Measurements from ENCODE around the gene GET4. TPM values are rescaled to one million over a fixed set of nuclear protein-coding genes. Genes with fewer than 3 reads are reported as not detected.

GET4 gene
- total and polyA plus RNA-seq, 12 donors, result 38.3 to 190 (median 69.4) TPM

DNA sequence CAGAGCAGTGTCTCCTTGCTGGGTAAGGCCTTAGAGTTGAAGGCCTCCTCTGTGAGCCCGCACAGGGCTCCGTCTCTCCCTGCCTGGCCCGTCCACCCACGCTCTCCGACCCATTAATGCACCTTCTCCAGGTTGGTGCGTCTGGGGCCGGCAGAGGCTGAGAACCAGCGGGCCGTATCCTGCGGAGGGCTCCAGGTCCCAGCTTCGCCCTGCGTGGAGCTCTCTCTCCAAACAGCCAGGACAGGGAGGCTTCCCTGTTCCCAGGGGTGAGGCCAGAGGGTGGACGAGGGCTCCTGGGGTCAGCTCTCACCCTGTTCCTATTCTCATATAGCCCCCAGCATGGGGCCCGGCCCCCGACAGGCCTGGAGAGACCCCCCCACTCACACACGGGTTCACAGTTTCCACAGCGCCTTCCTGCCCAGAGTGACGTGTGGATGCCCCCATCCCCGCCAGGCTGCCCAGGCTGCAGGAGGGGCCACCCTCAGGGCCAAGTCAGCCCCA is 34.6 kb downstream of the GET4 start:
- intact Hi-C loops (cut with DNase I), result no loop called here
- Histone ChIP-seq H3K36me3 (replicated peaks in 1 of 2) (no peaks in the 10 kb centered on the region), H3K9me3 (replicated peaks in 1 of 3) (no peaks in the 10 kb centered on the region), H3K27me3 (no peaks in the 10 kb centered on the region), H3K4me3 (no peak overlapping the region), H3K4me1 (replicated peaks in 1 of 2) (peaks cover 0 to 4% of the 10 kb centered on the region in 2 donors), H3K27ac (no peak overlapping the region)
- WGBS, 4 donors, result 82 to 94% (median 85%) methylated on average over 12 to 19 of the region's 19 CpGs
- no peak for DNase-seq
- TF ChIP-seq, protein P1, sequence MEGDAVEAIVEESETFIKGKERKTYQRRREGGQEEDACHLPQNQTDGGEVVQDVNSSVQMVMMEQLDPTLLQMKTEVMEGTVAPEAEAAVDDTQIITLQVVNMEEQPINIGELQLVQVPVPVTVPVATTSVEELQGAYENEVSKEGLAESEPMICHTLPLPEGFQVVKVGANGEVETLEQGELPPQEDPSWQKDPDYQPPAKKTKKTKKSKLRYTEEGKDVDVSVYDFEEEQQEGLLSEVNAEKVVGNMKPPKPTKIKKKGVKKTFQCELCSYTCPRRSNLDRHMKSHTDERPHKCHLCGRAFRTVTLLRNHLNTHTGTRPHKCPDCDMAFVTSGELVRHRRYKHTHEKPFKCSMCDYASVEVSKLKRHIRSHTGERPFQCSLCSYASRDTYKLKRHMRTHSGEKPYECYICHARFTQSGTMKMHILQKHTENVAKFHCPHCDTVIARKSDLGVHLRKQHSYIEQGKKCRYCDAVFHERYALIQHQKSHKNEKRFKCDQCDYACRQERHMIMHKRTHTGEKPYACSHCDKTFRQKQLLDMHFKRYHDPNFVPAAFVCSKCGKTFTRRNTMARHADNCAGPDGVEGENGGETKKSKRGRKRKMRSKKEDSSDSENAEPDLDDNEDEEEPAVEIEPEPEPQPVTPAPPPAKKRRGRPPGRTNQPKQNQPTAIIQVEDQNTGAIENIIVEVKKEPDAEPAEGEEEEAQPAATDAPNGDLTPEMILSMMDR (IDR thresholded peaks at IDR 0.05), result no peak
- TF ChIP-seq POLR2A (IDR thresholded peaks at IDR 0.05), result no peak

DNA sequence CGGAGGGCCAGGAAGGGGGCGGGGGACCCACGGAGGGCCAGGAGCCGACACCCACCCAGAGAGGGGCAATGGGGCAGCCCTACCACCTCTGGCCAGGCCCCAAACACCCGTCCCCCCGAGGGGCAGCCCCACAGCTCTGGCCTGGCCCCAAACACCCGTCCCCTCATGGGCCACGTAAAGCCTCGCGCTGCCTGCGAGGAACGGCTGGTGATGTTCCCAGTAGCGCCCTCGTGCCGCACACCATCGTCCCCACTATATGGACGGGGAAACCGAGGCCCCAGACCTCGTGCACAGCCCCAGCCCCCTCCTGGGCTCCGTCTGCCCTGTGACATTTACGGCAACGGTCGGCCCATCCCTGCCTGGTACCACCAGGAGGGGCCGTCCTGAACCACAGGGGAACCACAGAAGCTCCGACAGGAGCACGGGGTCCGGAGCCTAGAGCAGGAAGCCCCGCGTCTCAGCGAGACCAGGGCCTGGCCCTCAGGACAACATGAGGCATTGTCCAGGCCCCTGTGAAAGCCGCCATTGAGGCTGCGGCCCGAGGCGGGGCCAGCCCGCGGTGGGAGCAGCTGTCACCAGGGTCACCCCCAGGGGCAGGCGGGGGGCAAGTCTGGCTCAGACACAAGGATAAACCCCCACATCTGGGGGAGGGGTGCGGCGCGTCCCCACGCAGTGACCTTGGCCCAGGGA is 35.6 kb downstream of the GET4 start:
- intact Hi-C loops (cut with DNase I), result no loop called here
- no peaks in the 10 kb centered on the region for H3K36me3 ChIP-seq (replicated peaks in 1 of 2)
- TF ChIP-seq POLR2A (IDR thresholded peaks at IDR 0.05), result no peak
- TF ChIP-seq, protein P1 (IDR thresholded peaks at IDR 0.05), result no peak
- 73 to 88% (median 80%) methylated on average over 3 to 40 of the region's 41 CpGs for WGBS, 4 donors
- no peak for DNase-seq
- peaks cover 0 to 4% of the 10 kb centered on the region in 2 donors for H3K4me1 ChIP-seq (replicated peaks in 1 of 2)
- no peaks in the 10 kb centered on the region for H3K9me3 ChIP-seq (replicated peaks in 1 of 3)
- no peaks in the 10 kb centered on the region for H3K27me3 ChIP-seq
- no peak overlapping the region for H3K27ac ChIP-seq
- no peak overlapping the region for H3K4me3 ChIP-seq

DNA sequence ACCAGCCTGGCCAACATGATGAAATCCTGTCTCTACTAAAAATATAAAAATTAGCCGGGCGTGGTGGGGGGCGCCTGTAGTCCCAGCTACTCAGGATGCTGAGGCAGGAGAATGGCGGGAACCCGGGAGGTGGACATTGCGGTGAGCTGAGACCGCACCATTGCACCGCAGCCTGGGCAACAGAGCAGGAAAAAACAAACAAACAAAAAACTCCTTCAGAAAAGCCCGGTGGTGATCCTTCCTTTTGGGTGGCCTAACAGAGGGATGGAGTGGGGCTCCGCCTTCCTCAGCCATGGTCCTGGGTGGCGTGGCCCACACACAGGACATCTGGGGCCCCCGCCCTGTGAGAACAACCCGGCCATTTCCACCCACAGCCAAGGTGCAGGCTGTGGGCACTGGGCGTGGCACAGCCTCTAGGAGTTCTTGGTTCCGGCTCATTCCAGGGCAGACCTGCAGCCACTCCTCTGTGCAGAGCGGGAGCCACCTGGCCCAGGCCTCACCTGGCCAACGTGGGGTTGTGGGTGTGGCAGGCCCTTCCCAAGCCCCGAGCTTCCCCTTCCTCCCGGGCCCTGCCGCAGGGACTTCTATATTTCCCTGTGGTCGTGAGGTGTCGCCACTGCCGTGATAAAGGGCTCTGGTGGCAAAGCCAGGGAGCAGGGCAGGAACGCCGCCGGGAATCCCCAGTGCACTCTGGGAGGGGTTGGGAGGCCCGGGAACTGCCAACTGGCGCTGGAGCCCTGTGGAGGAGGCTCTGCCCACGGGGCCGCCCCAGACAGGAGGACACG is 37.6 kb downstream of the GET4 start:
- H3K27me3 ChIP-seq, result no peaks in the 10 kb centered on the region
- no peak overlapping the region for H3K4me3 ChIP-seq
- WGBS, 4 donors, result 76 to 86% (median 79%) methylated on average over 17 to 31 of the region's 31 CpGs
- intact Hi-C loops (cut with DNase I), result no loop called here
- peaks cover 0 to 4% of the 10 kb centered on the region in 2 donors for H3K4me1 ChIP-seq (replicated peaks in 1 of 2)
- no peak for DNase-seq
- H3K9me3 ChIP-seq (replicated peaks in 1 of 3), result no peaks in the 10 kb centered on the region
- no peaks in the 10 kb centered on the region for H3K36me3 ChIP-seq (replicated peaks in 1 of 2)
- H3K27ac ChIP-seq, result no peak overlapping the region
- TF ChIP-seq, protein P1 (IDR thresholded peaks at IDR 0.05), result no peak
- no peak for TF ChIP-seq POLR2A (IDR thresholded peaks at IDR 0.05)

DNA sequence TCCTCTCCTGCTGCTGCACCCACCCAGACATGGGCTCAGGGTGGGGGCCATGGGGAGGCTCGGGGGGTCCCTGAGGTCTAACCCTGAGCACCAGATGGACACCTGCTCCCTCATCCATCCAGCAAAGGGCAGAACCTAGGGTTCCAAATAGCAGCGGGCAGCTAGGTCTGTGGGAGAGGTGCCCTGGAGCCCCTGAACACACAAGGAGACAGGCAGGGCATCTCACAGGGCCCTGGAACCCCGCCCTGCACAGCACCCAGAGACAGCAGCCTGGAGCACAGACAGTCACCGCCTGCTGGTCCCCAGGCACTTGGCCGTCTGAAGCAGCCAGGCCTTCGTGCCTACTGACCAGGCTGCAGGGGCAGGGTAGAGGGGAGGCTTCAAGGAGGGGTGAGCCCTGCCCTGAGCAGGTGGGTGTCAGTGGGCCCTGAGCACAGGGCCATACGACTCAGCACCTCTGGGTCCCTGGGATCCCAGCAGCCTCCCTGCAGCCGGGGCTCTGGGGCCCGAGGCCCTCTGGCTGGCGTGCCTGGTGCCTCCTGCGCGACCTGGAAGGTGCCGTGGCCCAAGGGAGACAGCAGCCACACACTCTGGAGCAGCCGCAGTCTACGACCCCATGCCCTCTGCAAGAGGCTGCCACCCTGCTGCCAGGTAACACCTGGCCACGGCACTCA is 38.3 kb downstream of the GET4 start:
- no peak for TF ChIP-seq POLR2A (IDR thresholded peaks at IDR 0.05)
- TF ChIP-seq, protein P1 (IDR thresholded peaks at IDR 0.05), result no peak
- 86 to 100% (median 91%) methylated on average over 3 to 16 of the region's 16 CpGs; no CpG with 5 or more reads in 1 of the 4 donors for WGBS, 4 donors
- H3K4me1 ChIP-seq (replicated peaks in 1 of 2), result peaks cover 0 to under 1% of the 10 kb centered on the region in 2 donors
- no peaks in the 10 kb centered on the region for H3K27me3 ChIP-seq
- no peaks in the 10 kb centered on the region for H3K36me3 ChIP-seq (replicated peaks in 1 of 2)
- intact Hi-C loops (cut with DNase I), result no loop called here
- no peaks in the 10 kb centered on the region for H3K9me3 ChIP-seq (replicated peaks in 1 of 3)
- no peak overlapping the region for H3K4me3 ChIP-seq
- no peak overlapping the region for H3K27ac ChIP-seq
- no peak for DNase-seq

All from adrenal gland (tissue), 12 donors.